DND-41 (cell line): ENCODE data around the gene PCIF1.

ENCODE experiments used
- ATAC-seq: fragments of 200-7000 bp; cut with Tn5 transposase; 3 replicates; pipeline ENCODE4 v1.9.1; 2021; ENCODE audit warnings: low read depth; ENCODE audit not compliant: insufficient read depth
- DNase-seq: peaks from one replicate; pipeline ENCODE4 v3.0.0-alpha.2; 2020
- H2AFZ ChIP-seq: 2 replicates; pipeline ENCODE4 v1.6.0; 2012; ENCODE audit warnings: low read depth, low read length
- H3K27ac ChIP-seq: 2 replicates; pipeline ENCODE4 v1.5.1; 2012; ENCODE audit warnings: low read length, inconsistent platforms
- H3K27me3 ChIP-seq: fragments of 200-600 bp; sonication (generic); 2 replicates; pipeline ENCODE4 v1.6.0; 2012; ENCODE audit warnings: low read length, mild to moderate bottlenecking, inconsistent platforms; ENCODE audit not compliant: insufficient read depth, poor library complexity
- H3K36me3 ChIP-seq: 2 replicates; pipeline ENCODE4 v1.5.1; 2012; ENCODE audit warnings: low read length, inconsistent platforms; ENCODE audit not compliant: insufficient read depth
- H3K4me1 ChIP-seq: 2 replicates; pipeline ENCODE4 v1.5.1; 2012; ENCODE audit warnings: mild to moderate bottlenecking, low read length; ENCODE audit not compliant: insufficient read depth
- H3K4me2 ChIP-seq: 2 replicates; pipeline ENCODE4 v1.6.0; 2012; ENCODE audit warnings: mild to moderate bottlenecking, moderate library complexity, low read length, inconsistent platforms; ENCODE audit not compliant: insufficient read depth
- H3K4me3 ChIP-seq, 2 experiments: fragments of 200-600 bp in 1 of 2; shearing (Covaris generic) in 1 of 2; 2 replicates each; pipeline ENCODE4 v1.5.1; 2012 to 2016; ENCODE audit warnings: inconsistent platforms in 2 of 2, low read length in 2 of 2, mild to moderate bottlenecking in 2 of 2, low read depth in 1 of 2, moderate library complexity in 1 of 2
- H3K79me2 ChIP-seq: 2 replicates; pipeline ENCODE4 v1.6.0; 2012; ENCODE audit warnings: low read length, inconsistent platforms; ENCODE audit not compliant: insufficient read depth
- H3K9ac ChIP-seq: 2 replicates; pipeline ENCODE4 v1.6.0; 2012; ENCODE audit warnings: low read depth, mild to moderate bottlenecking, inconsistent platforms, low read length, moderate library complexity
- H3K9me3 ChIP-seq: 2 replicates; pipeline ENCODE4 v1.5.1; 2012; ENCODE audit warnings: low read length, moderate library complexity, mild to moderate bottlenecking, inconsistent platforms; ENCODE audit not compliant: insufficient read depth, severe bottlenecking
- H4K20me1 ChIP-seq: 2 replicates; pipeline ENCODE4 v1.6.0; 2012; ENCODE audit warnings: low read length; ENCODE audit not compliant: insufficient read depth
- CTCF ChIP-seq: IDR thresholded peaks from 2 replicates; pipeline ENCODE4 v1.5.1; 2012; ENCODE audit warnings: borderline replicate concordance, low read length, moderate library complexity, mild to moderate bottlenecking; ENCODE audit not compliant: poor library complexity, severe bottlenecking; ENCODE audit errors: extremely low read depth
- EZH2 ChIP-seq: IDR thresholded peaks from 3 replicates; pipeline ENCODE4 v1.6.1; 2012; ENCODE audit warnings: borderline replicate concordance, low read depth, mild to moderate bottlenecking, moderate library complexity, low read length, inconsistent platforms; ENCODE audit not compliant: severe bottlenecking

The PCIF1 gene

GRCh38 chr20:45997187-45997586, 62.7 kb downstream of the PCIF1 start:
- H3K9me3 ChIP-seq, result no peaks in the 10 kb centered on the region

More at GRCh38 chr20:45997187-45997586, 62.7 kb downstream of the PCIF1 start:
- no peaks in the 10 kb centered on the region for H4K20me1 ChIP-seq
- ATAC-seq (no peak), DNase-seq (no peak)
- TF ChIP-seq EZH2, result no peak
- no peak for TF ChIP-seq CTCF
- peaks cover 12% of the 10 kb centered on the region for H3K4me1 ChIP-seq
- no peak overlapping the region for H3K4me2 ChIP-seq
- H3K79me2 ChIP-seq, result no peaks in the 10 kb centered on the region
- no peak overlapping the region for H3K4me3 ChIP-seq
- no peak overlapping the region for H2AFZ ChIP-seq
- H3K27ac ChIP-seq, result no peak overlapping the region
- H3K9ac ChIP-seq, result no peak overlapping the region
- no peaks in the 10 kb centered on the region for H3K27me3 ChIP-seq
- H3K36me3 ChIP-seq, result no peaks in the 10 kb centered on the region
